ENCODE data around the gene SLC37A4. TPM values are rescaled to one million over a fixed set of nuclear protein-coding genes. Genes with fewer than 3 reads are reported as not detected.

SLC37A4 gene
- total RNA-seq: 13.2 and 13.8 TPM in 2 replicates

GRCh38 chr11:119030329-119031047 lies at the start of gene SLC37A4:
TSS of gene SLC37A4 (minus strand) at chr11:119030877.

GRCh38 chr11:119067371-119068222 lies 36.9 kb upstream of the SLC37A4 start, which contains the start of gene VPS11:
TSS of gene VPS11 (plus strand) at chr11:119067818. CDS start at chr11:119067824, 6 bp downstream.

GRCh38 chr11:119057000-119057769 lies 26.5 kb upstream of the SLC37A4 start, which contains the start of gene HYOU1:
TSS of gene HYOU1 (minus strand) at chr11:119057205. CDS start at chr11:119056160, 1,045 bp downstream.

GRCh38 chr11:119018074-119018938 lies 12.4 kb downstream of the SLC37A4 start, which contains the start of the genes RPS25 and TRAPPC4:
TSS of gene RPS25 (minus strand) at chr11:119018343. CDS start at chr11:119018284, 59 bp downstream.
TSS of gene TRAPPC4 (plus strand) at chr11:119018766. CDS start at chr11:119018796, 30 bp downstream.

GRCh38 chr11:118997627-118998387 lies 32.9 kb downstream of the SLC37A4 start, which contains the start of gene CENATAC:
TSS of gene CENATAC (plus strand) at chr11:118998138. CDS start at chr11:118998198, 60 bp downstream.

Other genes with a start within 250 kb of the SLC37A4 start
- 93.7 and 128 TPM in 2 replicates for gene DDX6, start 239.7 kb downstream of the SLC37A4 start, total RNA-seq
- not detected in 2 replicates for gene CXCR5, start 147.0 kb downstream of the SLC37A4 start, total RNA-seq
- 5.1 and 5.5 TPM in 2 replicates for gene BCL9L, start 105.0 kb downstream of the SLC37A4 start, total RNA-seq
- gene UPK2, start 74.6 kb downstream of the SLC37A4 start, total RNA-seq: not detected in 2 replicates
- gene FOXR1, start 59.1 kb downstream of the SLC37A4 start, total RNA-seq: not detected in 2 replicates
- 8.9 and 9.3 TPM in 2 replicates for gene CENATAC, start 32.7 kb downstream of the SLC37A4 start, total RNA-seq
- gene RPS25, start 12.5 kb downstream of the SLC37A4 start, total RNA-seq: 631 and 888 TPM in 2 replicates
- gene TRAPPC4, start 12.1 kb downstream of the SLC37A4 start, total RNA-seq: 66.1 and 89.7 TPM in 2 replicates
- gene HYOU1, start 26.3 kb upstream of the SLC37A4 start, total RNA-seq: 199 and 221 TPM in 2 replicates
- 27.8 and 30.6 TPM in 2 replicates for gene VPS11, start 36.9 kb upstream of the SLC37A4 start, total RNA-seq
- gene HMBS, start 54.0 kb upstream of the SLC37A4 start, total RNA-seq: 3.3 and 4.0 TPM in 2 replicates
- gene DPAGT1, start 71.0 kb upstream of the SLC37A4 start, total RNA-seq: 12.7 and 13.8 TPM in 2 replicates
- gene C2CD2L, start 76.5 kb upstream of the SLC37A4 start, total RNA-seq: 2.4 and 3.6 TPM in 2 replicates
- gene HINFP, start 90.7 kb upstream of the SLC37A4 start, total RNA-seq: 13.4 and 14.2 TPM in 2 replicates
- under 0.01 TPM in 2 replicates for gene ABCG4, start 118.2 kb upstream of the SLC37A4 start, total RNA-seq
- 9.5 and 11.1 TPM in 2 replicates for gene NLRX1, start 137.8 kb upstream of the SLC37A4 start, total RNA-seq
- gene NHERF4, start 154.6 kb upstream of the SLC37A4 start, total RNA-seq: 0.17 TPM in 1 of 2 replicates, not detected in the other
- 8.1 and 8.8 TPM in 2 replicates for gene CBL, start 175.5 kb upstream of the SLC37A4 start, total RNA-seq